ENCODE results near the gene STING1.
A peak's percentile ranks its signal among the peaks of the same experiment; 100 is the strongest.

STING1 gene

GRCh38 chr5:139457241-139457640, 25.3 kb downstream of the STING1 start:
- no peak overlapping the region for H2AFZ ChIP-seq (ENCODE audit: low read depth)
- H3K27me3 ChIP-seq (ENCODE audit: insufficient read depth, low read depth): no peaks in the 10 kb centered on the region; the same call in 1 of the 2 replicates
- H3K4me3 ChIP-seq (IDR thresholded peaks at IDR 0.05; ENCODE audit: insufficient read depth, low read depth, low read length): no peak overlapping the region
- peak overlapping the region; percentile 43; the same call in 1 of the 2 replicates for H3K27ac ChIP-seq
- no peak overlapping the region for H3K9ac ChIP-seq
- no peaks in the 10 kb centered on the region for H3K79me2 ChIP-seq (ENCODE audit: insufficient read depth, low read depth)
- H4K20me1 ChIP-seq (ENCODE audit: insufficient read depth): no peaks in the 10 kb centered on the region
- no peak for TF ChIP-seq CTCF (conservative IDR thresholded peaks at IDR 0.05; ENCODE audit: low read depth, low read length)
- H3K4me2 ChIP-seq: peak overlapping the region; percentile 31; the same call in 1 of the 2 replicates
- no peaks in the 10 kb centered on the region for H3K36me3 ChIP-seq (ENCODE audit: insufficient read depth)
- peaks cover 42% of the 10 kb centered on the region for H3K4me1 ChIP-seq (ENCODE audit: low read depth, poor library complexity, severe bottlenecking)

- H3K4me3 ChIP-seq (IDR thresholded peaks at IDR 0.05; ENCODE audit: insufficient read depth, low read depth, low read length): no peak overlapping the region
- no peak overlapping the region for H3K9ac ChIP-seq
- H3K79me2 ChIP-seq (ENCODE audit: insufficient read depth, low read depth): no peaks in the 10 kb centered on the region
- no peak overlapping the region for H2AFZ ChIP-seq (ENCODE audit: low read depth)
- no peaks in the 10 kb centered on the region for H3K36me3 ChIP-seq (ENCODE audit: insufficient read depth)
- H3K4me2 ChIP-seq: no peak overlapping the region
- no peaks in the 10 kb centered on the region for H4K20me1 ChIP-seq (ENCODE audit: insufficient read depth)
- H3K4me1 ChIP-seq (ENCODE audit: low read depth, poor library complexity, severe bottlenecking): peaks cover 42% of the 10 kb centered on the region
- no peaks in the 10 kb centered on the region; the same call in 1 of the 2 replicates for H3K27me3 ChIP-seq (ENCODE audit: insufficient read depth, low read depth)
- no peak overlapping the region for H3K27ac ChIP-seq
- no peak for TF ChIP-seq CTCF (conservative IDR thresholded peaks at IDR 0.05; ENCODE audit: low read depth, low read length)
These were observed 25.8 kb downstream of the STING1 start for GRCh38 chr5:139456776-139457175.

- no peak overlapping the region for H3K9ac ChIP-seq
- no peak for TF ChIP-seq CTCF (conservative IDR thresholded peaks at IDR 0.05; ENCODE audit: low read depth, low read length)
- no peak overlapping the region for H2AFZ ChIP-seq (ENCODE audit: low read depth)
- peaks cover 33% of the 10 kb centered on the region for H3K4me1 ChIP-seq (ENCODE audit: low read depth, poor library complexity, severe bottlenecking)
- no peaks in the 10 kb centered on the region for H4K20me1 ChIP-seq (ENCODE audit: insufficient read depth)
- H3K4me2 ChIP-seq: no peak overlapping the region
- no peaks in the 10 kb centered on the region for H3K79me2 ChIP-seq (ENCODE audit: insufficient read depth, low read depth)
- no peak overlapping the region for H3K4me3 ChIP-seq (IDR thresholded peaks at IDR 0.05; ENCODE audit: insufficient read depth, low read depth, low read length)
- no peaks in the 10 kb centered on the region; the same call in 1 of the 2 replicates for H3K27me3 ChIP-seq (ENCODE audit: insufficient read depth, low read depth)
- H3K27ac ChIP-seq: no peak overlapping the region
- no peaks in the 10 kb centered on the region for H3K36me3 ChIP-seq (ENCODE audit: insufficient read depth)
These were observed 27.8 kb downstream of the STING1 start for GRCh38 chr5:139454568-139455290.

GRCh38 chr5:139453683-139454567, 28.6 kb downstream of the STING1 start:
- no peak for TF ChIP-seq CTCF (conservative IDR thresholded peaks at IDR 0.05; ENCODE audit: low read depth, low read length)
- Histone ChIP-seq H3K27me3 (ENCODE audit: insufficient read depth, low read depth) (no peaks in the 10 kb centered on the region; the same call in 1 of the 2 replicates), H3K4me2 (no peak overlapping the region), H3K79me2 (ENCODE audit: insufficient read depth, low read depth) (no peaks in the 10 kb centered on the region), H3K36me3 (ENCODE audit: insufficient read depth) (no peaks in the 10 kb centered on the region), H2AFZ (ENCODE audit: low read depth) (no peak overlapping the region), H3K27ac (no peak overlapping the region), H3K4me3 (IDR thresholded peaks at IDR 0.05; ENCODE audit: insufficient read depth, low read depth, low read length) (no peak overlapping the region), H4K20me1 (ENCODE audit: insufficient read depth) (no peaks in the 10 kb centered on the region), H3K9ac (no peak overlapping the region), H3K4me1 (ENCODE audit: low read depth, poor library complexity, severe bottlenecking) (peaks cover 25% of the 10 kb centered on the region)
